ENCODE measurements around the gene LRMDA. TPM values are rescaled to one million over a fixed set of nuclear protein-coding genes. Genes with fewer than 3 reads are reported as not detected.

The LRMDA gene
- total RNA-seq, 2 donors from 2014 or later = 9.6 to 12.6 TPM

DNA sequence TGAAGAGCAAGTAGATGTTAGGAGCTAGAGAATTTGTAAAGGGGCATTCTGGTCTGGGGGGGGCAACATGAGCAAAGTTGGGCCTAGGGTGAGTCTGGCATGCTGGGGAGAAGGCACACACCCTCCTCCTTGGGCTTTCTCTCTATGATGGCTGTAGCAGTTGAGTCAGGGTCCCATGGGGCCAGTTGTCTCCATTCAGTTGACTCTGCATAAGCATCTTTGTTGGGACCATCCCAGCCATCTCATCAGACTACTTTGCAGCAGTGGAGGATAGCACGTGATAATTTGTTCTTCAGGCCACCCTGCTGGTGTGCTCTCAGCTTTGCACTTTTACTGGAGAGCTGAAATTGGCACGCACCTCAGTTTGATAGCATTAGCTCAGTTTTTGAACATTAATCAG is 55.2 kb downstream of the LRMDA start:
- Histone ChIP-seq H3K27me3 (replicated peaks; ENCODE audit: insufficient read depth) (no peaks in the 10 kb centered on the region), H3K4me3 (no peak overlapping the region), H3K27ac (no peak overlapping the region), H3K9me3 (no peaks in the 10 kb centered on the region), H3K36me3 (no peaks in the 10 kb centered on the region), H3K4me1 (replicated peaks) (no peaks in the 10 kb centered on the region)
- DNase-seq (ENCODE audit: low spot score) = no peak
- 76% methylated on average over 2 of the region's 2 CpGs for WGBS
- TF ChIP-seq CTCF (IDR thresholded peaks at IDR 0.05) (no peak), POLR2A (IDR thresholded peaks at IDR 0.05) (no peak), POLR2AphosphoS5 (IDR thresholded peaks at IDR 0.05) (no peak)
- intact Hi-C loops (cut with DNase I) = no loop called here

DNA sequence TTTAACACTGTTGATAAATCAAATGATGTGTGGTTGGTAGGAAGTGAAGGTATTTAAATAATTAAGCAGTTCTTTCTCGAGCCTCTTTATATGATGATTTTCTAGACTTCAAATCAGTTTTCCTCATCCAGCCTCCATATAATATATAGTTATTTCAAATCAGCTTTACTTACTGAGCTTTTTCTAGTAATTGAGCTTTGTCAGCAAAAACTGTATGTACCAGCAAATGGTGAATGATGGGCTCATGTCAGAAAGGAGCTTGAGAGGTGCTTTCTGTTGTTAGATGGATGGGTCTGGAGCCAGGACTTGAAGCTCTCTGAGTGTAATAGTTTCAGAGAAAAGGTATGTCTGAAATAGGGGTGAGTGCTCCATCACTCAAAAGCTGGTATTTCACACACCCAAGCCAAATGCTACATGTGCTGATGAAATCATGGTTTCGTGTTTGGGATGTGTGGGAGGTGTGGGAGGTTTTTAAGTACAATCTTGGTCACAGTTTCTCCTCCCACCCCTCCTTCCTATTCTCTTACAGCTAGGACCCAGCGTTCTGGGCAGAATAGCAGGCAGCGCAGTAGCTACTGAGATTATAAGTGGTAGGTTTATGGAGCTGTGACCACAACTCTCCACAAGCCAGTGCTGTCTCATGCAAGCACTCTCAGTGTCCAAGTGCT is 55.8 kb downstream of the LRMDA start:
- intact Hi-C loops (cut with DNase I) = no loop called here
- Histone ChIP-seq H3K4me1 (replicated peaks) (no peaks in the 10 kb centered on the region), H3K36me3 (no peaks in the 10 kb centered on the region), H3K27me3 (replicated peaks; ENCODE audit: insufficient read depth) (no peaks in the 10 kb centered on the region), H3K4me3 (no peak overlapping the region), H3K27ac (no peak overlapping the region), H3K9me3 (no peaks in the 10 kb centered on the region)
- TF ChIP-seq POLR2A (IDR thresholded peaks at IDR 0.05) = no peak
- 72% methylated on average over 4 of the region's 4 CpGs for WGBS
- DNase-seq (ENCODE audit: low spot score) = no peak

GRCh38 chr10:75487755-75488125 is 56.3 kb downstream of the LRMDA start:
- TF ChIP-seq POLR2A (IDR thresholded peaks at IDR 0.05) = no peak
- no peak for TF ChIP-seq CTCF (IDR thresholded peaks at IDR 0.05)
- TF ChIP-seq POLR2AphosphoS5 (IDR thresholded peaks at IDR 0.05) = no peak
- WGBS = 76% methylated on average over 2 of the region's 2 CpGs
- Histone ChIP-seq H3K4me3 (no peak overlapping the region), H3K9me3 (no peaks in the 10 kb centered on the region), H3K27ac (no peak overlapping the region), H3K4me1 (replicated peaks) (no peaks in the 10 kb centered on the region), H3K27me3 (replicated peaks; ENCODE audit: insufficient read depth) (no peaks in the 10 kb centered on the region), H3K36me3 (no peaks in the 10 kb centered on the region)
- DNase-seq (ENCODE audit: low spot score) = no peak
- intact Hi-C loops (cut with DNase I) = no loop called here

DNA sequence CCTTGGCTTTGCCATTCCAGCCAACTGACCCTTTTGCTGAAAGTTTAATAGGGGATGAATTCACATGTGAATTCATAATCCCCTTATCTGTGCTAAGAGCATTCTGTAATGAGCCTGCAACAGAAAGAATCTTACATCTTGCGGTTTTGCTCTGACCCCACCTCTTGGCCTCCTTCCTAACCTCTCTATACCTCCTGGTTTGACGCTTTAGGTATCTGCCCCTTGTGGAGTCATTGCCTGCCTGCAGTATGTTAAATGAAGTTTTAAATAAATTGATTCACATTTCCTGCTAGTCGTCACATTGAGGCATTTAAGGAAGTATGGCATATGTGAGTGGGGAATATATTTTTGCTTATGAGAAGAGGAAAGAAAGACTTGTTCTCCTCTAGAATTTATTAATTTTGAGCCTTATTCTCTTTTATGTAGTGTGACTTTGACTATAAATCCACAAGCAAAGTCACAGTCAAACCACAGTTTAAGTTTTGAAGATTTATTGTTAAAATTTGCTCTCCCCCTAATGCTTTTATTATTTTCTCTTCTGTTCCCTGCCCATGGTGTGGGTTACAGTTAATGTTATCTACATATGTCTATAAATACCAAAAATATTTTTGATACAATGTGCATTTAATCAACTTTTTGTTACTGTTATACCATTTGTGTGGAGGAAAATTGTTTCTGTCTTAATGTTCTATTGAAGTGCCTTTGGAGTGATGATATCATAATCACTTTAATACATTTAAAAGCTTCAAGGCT is 60.9 kb downstream of the LRMDA start:
- Histone ChIP-seq H3K4me3 (no peak overlapping the region), H3K9me3 (no peaks in the 10 kb centered on the region), H3K36me3 (no peaks in the 10 kb centered on the region), H3K4me1 (replicated peaks) (no peaks in the 10 kb centered on the region), H3K27me3 (replicated peaks; ENCODE audit: insufficient read depth) (no peaks in the 10 kb centered on the region), H3K27ac (no peak overlapping the region)
- no peak for DNase-seq (ENCODE audit: low spot score)
- TF ChIP-seq POLR2A (IDR thresholded peaks at IDR 0.05) = no peak
- TF ChIP-seq CTCF (IDR thresholded peaks at IDR 0.05) = no peak
- TF ChIP-seq POLR2AphosphoS5 (IDR thresholded peaks at IDR 0.05) = no peak
- 80% methylated on average over 3 of the region's 3 CpGs for WGBS
- intact Hi-C loops (cut with DNase I) = no loop called here

DNA sequence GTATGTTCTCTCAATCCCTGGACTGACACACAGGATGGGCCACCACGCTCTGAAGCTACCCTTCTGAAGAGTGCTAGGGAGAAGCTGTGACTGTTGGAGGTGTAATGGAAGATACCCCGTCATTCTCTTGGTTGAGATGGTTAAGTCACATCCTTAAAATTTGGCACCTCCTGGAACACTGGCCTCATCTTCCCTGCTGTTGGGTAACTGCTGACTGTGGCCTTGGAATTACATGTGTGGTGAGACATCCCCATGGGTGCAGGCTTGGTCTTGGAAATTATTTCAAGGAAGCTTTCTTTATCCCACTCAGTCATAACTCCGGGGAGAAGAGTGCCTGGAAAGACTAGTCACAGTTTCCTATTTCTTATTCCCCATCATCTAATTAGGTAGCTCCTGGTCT is 62.0 kb downstream of the LRMDA start:
- H3K27ac ChIP-seq = no peak overlapping the region
- intact Hi-C loops (cut with DNase I) = no loop called here
- H3K4me3 ChIP-seq = no peak overlapping the region
- H3K36me3 ChIP-seq = no peaks in the 10 kb centered on the region
- no peaks in the 10 kb centered on the region for H3K9me3 ChIP-seq
- H3K27me3 ChIP-seq (replicated peaks; ENCODE audit: insufficient read depth) = no peaks in the 10 kb centered on the region
- WGBS = 97% methylated on average over 3 of the region's 3 CpGs
- no peak for DNase-seq (ENCODE audit: low spot score)
- no peaks in the 10 kb centered on the region for H3K4me1 ChIP-seq (replicated peaks)
- TF ChIP-seq POLR2AphosphoS5 (IDR thresholded peaks at IDR 0.05) (no peak), CTCF (IDR thresholded peaks at IDR 0.05) (no peak), POLR2A (IDR thresholded peaks at IDR 0.05) (no peak)
